ENCODE measurements around the gene METAP1D. TPM values are rescaled to one million over a fixed set of nuclear protein-coding genes. Genes with fewer than 3 reads are reported as not detected.

Gene METAP1D
- total and polyA plus RNA-seq, 2 donors (not counting 3 experiments of a cell fraction or from before 2014, with no cell fraction given), result 4.2 to 8.1 TPM

GRCh38 chr2:172046866-172047565 lies 47.3 kb downstream of the METAP1D start:
- CTCF ChIA-PET, result interaction anchor here (1.0 kb wide), 2 partner anchors 9 to 59 kb away, joined by 3 to 4 read pairs; no protein-coding TSS in a partner anchor
- no peaks in the 10 kb centered on the region for H3K9me1 ChIP-seq (replicated peaks; ENCODE audit: control insufficient read depth, extremely low read depth, insufficient read depth, low read length)
- no peaks in the 10 kb centered on the region for H3K27me3 ChIP-seq (ENCODE audit: control insufficient read depth in 2 of 2, insufficient read depth in 2 of 2, low read length in 2 of 2)
- no peaks in the 10 kb centered on the region for H3K9me3 ChIP-seq (replicated peaks; ENCODE audit: control insufficient read depth, insufficient read depth, low read length)
- H3K36me3 ChIP-seq (ENCODE audit: control insufficient read depth in 2 of 2, extremely low read depth in 1 of 2, insufficient read depth in 2 of 2, low read length in 2 of 2), result no peaks in the 10 kb centered on the region
- no peak overlapping the region for H3K4me3 ChIP-seq (replicated peaks in 1 of 3; ENCODE audit: insufficient read depth in 1 of 3, low read depth in 1 of 3, low read length in 3 of 3)
- BruUV-seq (replicated peaks), result no TSS peak
- DNase-seq (ENCODE audit: low read depth, low spot score) (no peak), FAIRE-seq (no peak)
- intact Hi-C loops (cut with micrococcal nuclease), result no loop called here
- no peak overlapping the region for H3K27ac ChIP-seq (ENCODE audit: insufficient read depth, low read depth, low read length)
- peaks cover 5% of the 10 kb centered on the region for H3K4me1 ChIP-seq (ENCODE audit: control insufficient read depth, extremely low read depth, insufficient read depth, low read length)
- H3K9ac ChIP-seq (replicated peaks; ENCODE audit: extremely low read depth, insufficient read depth, low read length), result no peak overlapping the region
- H2AFZ ChIP-seq (ENCODE audit: low read depth, low read length), result no peak overlapping the region
- TF ChIP-seq GATA2 (IDR thresholded peaks at IDR 0.05; ENCODE audit: insufficient read depth, insufficient read length, low read depth, low read length) (no peak), EZH2 (IDR thresholded peaks at IDR 0.05; ENCODE audit: borderline replicate concordance, low read depth, low read length, severe bottlenecking) (no peak), POLR2AphosphoS5 (IDR thresholded peaks at IDR 0.05; ENCODE audit: insufficient read depth, low read depth, low read length) (no peak), JUN (IDR thresholded peaks at IDR 0.05; ENCODE audit: borderline replicate concordance, insufficient read depth, insufficient read length, low read depth) (no peak), CTCF (IDR thresholded peaks at IDR 0.05; ENCODE audit: extremely low read depth in 1 of 2, insufficient read depth in 1 of 2, low read depth in 1 of 2, low read length in 2 of 2) (no peak), POLR2A (IDR thresholded peaks at IDR 0.05; ENCODE audit: low read depth, low read length) (no peak), MYC (IDR thresholded peaks at IDR 0.05; ENCODE audit: low read depth, low read length) (no peak), FOS (IDR thresholded peaks at IDR 0.05; ENCODE audit: borderline replicate concordance, insufficient read depth, low read length) (no peak)
- TF ChIP-seq, protein P1, sequence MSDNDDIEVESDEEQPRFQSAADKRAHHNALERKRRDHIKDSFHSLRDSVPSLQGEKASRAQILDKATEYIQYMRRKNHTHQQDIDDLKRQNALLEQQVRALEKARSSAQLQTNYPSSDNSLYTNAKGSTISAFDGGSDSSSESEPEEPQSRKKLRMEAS (IDR thresholded peaks at IDR 0.05; ENCODE audit: insufficient read depth, insufficient read length), result no peak
- dilution Hi-C loops (cut with MboI; ENCODE audit: extremely low pct_ligation_motif_present, low sequenced_read_pairs), result no loop called here
- H3K79me2 ChIP-seq (ENCODE audit: control insufficient read depth, insufficient read depth, low read length), result no peaks in the 10 kb centered on the region
- no peak overlapping the region for H3K4me2 ChIP-seq (ENCODE audit: insufficient read depth, low read length)
- H4K20me1 ChIP-seq (replicated peaks; ENCODE audit: control insufficient read depth, extremely low read depth, insufficient read depth, low read length), result no peaks in the 10 kb centered on the region
- POLR2A ChIA-PET, result no interaction called here

Data from endothelial cell of umbilical vein (primary cell).